Uterus (tissue), 2 donors: ENCODE data around the gene PDE4DIP.
"Not testable (repeated sequence)": the region's sequence is repeated elsewhere in the genome, so short reads cannot be mapped to it uniquely, and the experiment has no call there.

Experiments
- CTCF ChIP-seq, 4 experiments: fragments of 200-600 bp in 2 of 4; fragments of 450-650 bp in 2 of 4; sonication (generic) in 2 of 4; IDR thresholded peaks; one replicate each; pipeline ENCODE4 v1.5.1; 2016 to 2019; ENCODE audit warnings: antibody characterized with exemption in 4 of 4, mild to moderate bottlenecking in 2 of 4, moderate library complexity in 1 of 4
- POLR2A ChIP-seq, 2 donors: fragments of 450-650 bp; IDR thresholded peaks; one replicate each; pipeline ENCODE4 v1.6.1; 2016; ENCODE audit warnings: antibody characterized with exemption in 2 of 2, mild to moderate bottlenecking in 1 of 2, moderate library complexity in 1 of 2

- not testable (repeated sequence) for TF ChIP-seq CTCF, POLR2A (IDR thresholded peaks at IDR 0.05)
These were observed 16.5 kb downstream of the PDE4DIP start for GRCh38 chr1:148860579-148861259.
